ENCODE data around the gene DDX42. TPM values are rescaled to one million over a fixed set of nuclear protein-coding genes. Genes with fewer than 3 reads are reported as not detected.

Gene DDX42
- polyA plus RNA-seq, 2 of the 4 experiments (the other 2 are of a cell fraction): 124 to 262 TPM

DNA sequence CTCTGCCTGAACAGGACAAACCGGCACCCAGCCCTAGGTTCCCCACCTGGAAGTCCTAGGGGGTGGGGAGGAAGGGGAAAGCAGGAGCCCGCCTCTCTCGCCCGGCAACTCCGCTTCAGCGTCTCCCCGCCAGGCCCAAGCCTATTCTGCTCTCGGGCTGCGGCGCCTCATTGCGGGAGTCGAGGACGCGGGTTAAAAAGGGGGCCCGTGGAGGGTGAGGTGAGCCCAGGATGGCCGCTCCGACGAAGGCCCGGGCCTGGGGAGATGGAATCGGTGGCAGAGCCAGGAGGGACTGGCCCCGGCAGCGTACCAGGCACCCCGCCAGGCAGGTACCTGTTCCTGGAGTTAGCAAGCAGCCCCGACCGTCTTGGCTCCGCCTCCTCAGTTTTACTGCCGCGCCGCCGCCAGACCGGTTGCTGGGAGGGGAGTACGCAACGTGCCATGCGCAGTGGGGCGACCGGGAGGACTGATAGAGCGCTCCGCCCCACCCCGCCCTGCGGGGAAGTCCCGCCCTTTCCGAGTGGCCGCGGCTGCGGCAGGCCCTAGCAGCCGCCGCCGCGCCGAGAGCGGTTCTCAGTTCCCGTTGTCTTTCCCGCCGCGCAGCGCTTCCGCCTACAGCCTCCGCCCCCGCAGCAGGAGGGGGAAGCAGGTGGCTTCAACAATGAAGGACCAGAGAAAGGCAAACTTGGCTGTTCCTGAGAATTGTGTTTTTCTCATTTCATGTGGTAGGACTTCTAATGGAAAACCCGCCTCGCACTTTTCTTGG is 32.4 kb upstream of the DDX42 start, which contains the start of gene STRADA (continued):
- TF ChIP-seq, protein P1, sequence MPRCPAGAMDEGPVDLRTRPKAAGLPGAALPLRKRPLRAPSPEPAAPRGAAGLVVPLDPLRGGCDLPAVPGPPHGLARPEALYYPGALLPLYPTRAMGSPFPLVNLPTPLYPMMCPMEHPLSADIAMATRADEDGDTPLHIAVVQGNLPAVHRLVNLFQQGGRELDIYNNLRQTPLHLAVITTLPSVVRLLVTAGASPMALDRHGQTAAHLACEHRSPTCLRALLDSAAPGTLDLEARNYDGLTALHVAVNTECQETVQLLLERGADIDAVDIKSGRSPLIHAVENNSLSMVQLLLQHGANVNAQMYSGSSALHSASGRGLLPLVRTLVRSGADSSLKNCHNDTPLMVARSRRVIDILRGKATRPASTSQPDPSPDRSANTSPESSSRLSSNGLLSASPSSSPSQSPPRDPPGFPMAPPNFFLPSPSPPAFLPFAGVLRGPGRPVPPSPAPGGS (IDR thresholded peaks at IDR 0.05): 0 out of 3 replicates have a peak, but pooled peaks have one; percentile 64
- TF ChIP-seq HOXB13 (CRISPR knock-in tag; IDR thresholded peaks at IDR 0.05; ENCODE audit: low read depth) (no peak), GATA3 (IDR thresholded peaks at IDR 0.05; ENCODE audit: borderline replicate concordance) (0 out of 2 replicates have a peak, but pooled peaks have one; percentile 17), CHD4 (IDR thresholded peaks at IDR 0.05; ENCODE audit: borderline replicate concordance) (no peak), HOXA7 (CRISPR knock-in tag; IDR thresholded peaks at IDR 0.05) (peak; percentile 92), RARB (CRISPR knock-in tag; IDR thresholded peaks at IDR 0.05) (no peak; the same call in 1 of the 2 replicates), ZSCAN20 (CRISPR knock-in tag; IDR thresholded peaks at IDR 0.05) (no peak), USF2 (IDR thresholded peaks at IDR 0.05) (no peak), EHMT2 (IDR thresholded peaks at IDR 0.05; ENCODE audit: low read depth) (no peak), TP53 (CRISPR knock-in tag; IDR thresholded peaks at IDR 0.05) (peak; percentile 60; the same call in 1 of the 2 replicates), FOXS1 (CRISPR knock-in tag; IDR thresholded peaks at IDR 0.05) (peak; percentile 27; the same call in 1 of the 2 replicates), SMC3 (IDR thresholded peaks at IDR 0.05) (no peak), MAFK (IDR thresholded peaks at IDR 0.05; ENCODE audit: partially characterized antibody) (no peak), HDAC2 (IDR thresholded peaks at IDR 0.05) (no peak), CBX8 (IDR thresholded peaks at IDR 0.05) (no peak), RNF2 (IDR thresholded peaks at IDR 0.05; ENCODE audit: borderline replicate concordance, low read depth) (no peak), TFCP2L1 (CRISPR knock-in tag; IDR thresholded peaks at IDR 0.05) (peak; percentile 60; the same call in 1 of the 2 replicates), FOSB (CRISPR knock-in tag; IDR thresholded peaks at IDR 0.05) (no peak; the same call in 1 of the 2 replicates), KDM1A (IDR thresholded peaks at IDR 0.05; ENCODE audit: low read depth) (no peak), ZC3H11A (IDR thresholded peaks at IDR 0.05) (no peak), FOSL2 (IDR thresholded peaks at IDR 0.05) (no peak), FOSL2 (CRISPR knock-in tag; IDR thresholded peaks at IDR 0.05) (no peak), NFE2L2 (conservative IDR thresholded peaks at IDR 0.05; ENCODE audit: low read length) (no peak), BHLHE40 (IDR thresholded peaks at IDR 0.05; ENCODE audit: low read depth, low read length) (no peak), HEYL (CRISPR knock-in tag; IDR thresholded peaks at IDR 0.05) (no peak), ZNF302 (CRISPR knock-in tag; IDR thresholded peaks at IDR 0.05) (no peak), SREBF2 (IDR thresholded peaks at IDR 0.05) (no peak), HES2 (IDR thresholded peaks at IDR 0.05) (no peak), ATOH8 (CRISPR knock-in tag; IDR thresholded peaks at IDR 0.05; ENCODE audit: low read depth) (0 out of 2 replicates have a peak, but pooled peaks have one; percentile 33), JUNB (IDR thresholded peaks at IDR 0.05) (no peak), CBX2 (IDR thresholded peaks at IDR 0.05; ENCODE audit: borderline replicate concordance, low read depth) (no peak), RAD21 (conservative IDR thresholded peaks at IDR 0.05 in 1 of 2, IDR thresholded peaks at IDR 0.05 in 1 of 2) (no peak; a peak in 1 of 5 replicates), RCOR1 (IDR thresholded peaks at IDR 0.05; ENCODE audit: low read depth, low read length) (no peak), POLR2AphosphoS2 (conservative IDR thresholded peaks at IDR 0.05; ENCODE audit: low read length) (no peak)
- TF ChIP-seq, protein P2, sequence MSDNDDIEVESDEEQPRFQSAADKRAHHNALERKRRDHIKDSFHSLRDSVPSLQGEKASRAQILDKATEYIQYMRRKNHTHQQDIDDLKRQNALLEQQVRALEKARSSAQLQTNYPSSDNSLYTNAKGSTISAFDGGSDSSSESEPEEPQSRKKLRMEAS (IDR thresholded peaks at IDR 0.05): peak; percentile 88
- TF ChIP-seq, protein P3, sequence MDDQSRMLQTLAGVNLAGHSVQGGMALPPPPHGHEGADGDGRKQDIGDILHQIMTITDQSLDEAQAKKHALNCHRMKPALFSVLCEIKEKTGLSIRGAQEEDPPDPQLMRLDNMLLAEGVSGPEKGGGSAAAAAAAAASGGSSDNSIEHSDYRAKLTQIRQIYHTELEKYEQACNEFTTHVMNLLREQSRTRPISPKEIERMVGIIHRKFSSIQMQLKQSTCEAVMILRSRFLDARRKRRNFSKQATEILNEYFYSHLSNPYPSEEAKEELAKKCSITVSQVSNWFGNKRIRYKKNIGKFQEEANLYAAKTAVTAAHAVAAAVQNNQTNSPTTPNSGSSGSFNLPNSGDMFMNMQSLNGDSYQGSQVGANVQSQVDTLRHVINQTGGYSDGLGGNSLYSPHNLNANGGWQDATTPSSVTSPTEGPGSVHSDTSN (IDR thresholded peaks at IDR 0.05): peak; percentile 32
- TF ChIP-seq, protein P4, sequence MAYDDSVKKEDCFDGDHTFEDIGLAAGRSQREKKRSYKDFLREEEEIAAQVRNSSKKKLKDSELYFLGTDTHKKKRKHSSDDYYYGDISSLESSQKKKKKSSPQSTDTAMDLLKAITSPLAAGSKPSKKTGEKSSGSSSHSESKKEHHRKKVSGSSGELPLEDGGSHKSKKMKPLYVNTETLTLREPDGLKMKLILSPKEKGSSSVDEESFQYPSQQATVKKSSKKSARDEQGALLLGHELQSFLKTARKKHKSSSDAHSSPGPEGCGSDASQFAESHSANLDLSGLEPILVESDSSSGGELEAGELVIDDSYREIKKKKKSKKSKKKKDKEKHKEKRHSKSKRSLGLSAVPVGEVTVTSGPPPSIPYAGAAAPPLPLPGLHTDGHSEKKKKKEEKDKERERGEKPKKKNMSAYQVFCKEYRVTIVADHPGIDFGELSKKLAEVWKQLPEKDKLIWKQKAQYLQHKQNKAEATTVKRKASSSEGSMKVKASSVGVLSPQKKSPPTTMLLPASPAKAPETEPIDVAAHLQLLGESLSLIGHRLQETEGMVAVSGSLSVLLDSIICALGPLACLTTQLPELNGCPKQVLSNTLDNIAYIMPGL (CRISPR knock-in tag; IDR thresholded peaks at IDR 0.05; ENCODE audit: borderline replicate concordance): no peak
- TF ChIP-seq, protein P5, sequence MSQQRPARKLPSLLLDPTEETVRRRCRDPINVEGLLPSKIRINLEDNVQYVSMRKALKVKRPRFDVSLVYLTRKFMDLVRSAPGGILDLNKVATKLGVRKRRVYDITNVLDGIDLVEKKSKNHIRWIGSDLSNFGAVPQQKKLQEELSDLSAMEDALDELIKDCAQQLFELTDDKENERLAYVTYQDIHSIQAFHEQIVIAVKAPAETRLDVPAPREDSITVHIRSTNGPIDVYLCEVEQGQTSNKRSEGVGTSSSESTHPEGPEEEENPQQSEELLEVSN (IDR thresholded peaks at IDR 0.05; ENCODE audit: borderline replicate concordance, low read depth): peak; percentile 94
